Mesenchymal stem cell (in vitro differentiated cells and primary cell): ENCODE data around the gene KRT24.

Experiments used
- DNase-seq: peaks from one replicate; pipeline ENCODE4 v3.0.0-alpha.2; 2013
- H2AFZ ChIP-seq: one replicate; pipeline ENCODE4 v1.6.1; 2013; ENCODE audit warnings: low read depth, mild to moderate bottlenecking, control low read depth, inconsistent platforms, low read length, moderate library complexity
- H2AK5ac ChIP-seq: 2 replicates; pipeline ENCODE4 v1.6.1; 2013; ENCODE audit warnings: low read length, moderate library complexity, mild to moderate bottlenecking, inconsistent platforms; ENCODE audit not compliant: severe bottlenecking
- H2BK120ac ChIP-seq: one replicate; pipeline ENCODE4 v1.6.1; 2013; ENCODE audit warnings: low read depth, mild to moderate bottlenecking, inconsistent platforms, low read length, moderate library complexity
- H2BK12ac ChIP-seq, 2 experiments: one replicate each; pipeline ENCODE4 v1.6.1; 2013; ENCODE audit warnings: inconsistent platforms in 2 of 2, low read length in 2 of 2, mild to moderate bottlenecking in 2 of 2, moderate library complexity in 2 of 2, control low read depth in 1 of 2
- H2BK15ac ChIP-seq: one replicate; pipeline ENCODE4 v1.6.1; 2013; ENCODE audit warnings: mild to moderate bottlenecking, low read depth, inconsistent platforms; ENCODE audit not compliant: poor library complexity, severe bottlenecking
- H2BK5ac ChIP-seq: 2 replicates; pipeline ENCODE4 v1.6.1; 2013; ENCODE audit warnings: low read depth, mild to moderate bottlenecking, low read length, control low read depth, inconsistent platforms; ENCODE audit not compliant: poor library complexity, severe bottlenecking
- H3K14ac ChIP-seq, 2 experiments: one replicate each; pipeline ENCODE4 v1.6.1; 2013; ENCODE audit warnings: inconsistent platforms in 2 of 2, low read length in 2 of 2, control low read depth in 1 of 2, mild to moderate bottlenecking in 1 of 2, moderate library complexity in 1 of 2
- H3K18ac ChIP-seq, 2 experiments: one replicate each; pipeline ENCODE4 v1.6.1; 2013; ENCODE audit warnings: inconsistent platforms in 2 of 2, low read length in 2 of 2, control low read depth in 1 of 2, low read depth in 1 of 2, mild to moderate bottlenecking in 1 of 2
- H3K23ac ChIP-seq, 2 experiments: one replicate each; pipeline ENCODE4 v1.6.1; 2013; ENCODE audit warnings: inconsistent platforms in 2 of 2, low read length in 2 of 2, mild to moderate bottlenecking in 2 of 2, moderate library complexity in 2 of 2, control low read depth in 1 of 2
- H3K27ac ChIP-seq: 2 replicates; pipeline ENCODE4 v1.5.1; 2013; ENCODE audit warnings: mild to moderate bottlenecking, moderate library complexity, low read length, control low read depth, inconsistent platforms; ENCODE audit not compliant: poor library complexity, severe bottlenecking
- H3K27me3 ChIP-seq, 2 experiments: 2 replicates each; pipeline versions ENCODE4 v1.6.1 to v1.7.0; 2013; ENCODE audit warnings: low read length in 2 of 2, mild to moderate bottlenecking in 2 of 2, moderate library complexity in 2 of 2, control low read depth in 1 of 2, inconsistent platforms in 1 of 2; ENCODE audit not compliant: control insufficient read depth in 1 of 2, insufficient read depth in 1 of 2
- H3K36me3 ChIP-seq, 2 experiments: 2 replicates each; pipeline versions ENCODE4 v1.6.1 to v1.7.0; 2013; ENCODE audit warnings: low read length in 2 of 2, control low read depth in 1 of 2, inconsistent platforms in 1 of 2, low read depth in 1 of 2, mild to moderate bottlenecking in 1 of 2; ENCODE audit not compliant: insufficient read depth in 2 of 2, control insufficient read depth in 1 of 2
- H3K4ac ChIP-seq, 2 experiments: one replicate each; pipeline ENCODE4 v1.6.1; 2013; ENCODE audit warnings: inconsistent platforms in 2 of 2, low read length in 2 of 2, mild to moderate bottlenecking in 2 of 2, moderate library complexity in 2 of 2, control low read depth in 1 of 2, low read depth in 1 of 2
- H3K4me1 ChIP-seq: 2 replicates; pipeline ENCODE4 v1.6.1; 2013; ENCODE audit warnings: low read depth, low read length, control low read depth; ENCODE audit not compliant: control insufficient read depth, insufficient read depth
- H3K4me2 ChIP-seq: 2 replicates; pipeline ENCODE4 v1.6.1; 2013; ENCODE audit warnings: low read length, mild to moderate bottlenecking, inconsistent platforms; ENCODE audit not compliant: poor library complexity, severe bottlenecking
- H3K4me3 ChIP-seq, 2 experiments: 2 replicates each; pipeline versions ENCODE4 v1.5.1 to v1.7.0; 2013; ENCODE audit warnings: low read length in 2 of 2, mild to moderate bottlenecking in 2 of 2, control low read depth in 1 of 2, low read depth in 1 of 2; ENCODE audit not compliant: insufficient read depth in 1 of 2
- H3K79me1 ChIP-seq: replicated peaks from 2 replicates; pipeline ENCODE4 v1.6.1; 2013; ENCODE audit warnings: mild to moderate bottlenecking, control low read depth, low read length, inconsistent platforms; ENCODE audit not compliant: poor library complexity, severe bottlenecking
- H3K9ac ChIP-seq: 2 replicates; pipeline ENCODE4 v1.7.0; 2013; ENCODE audit warnings: mild to moderate bottlenecking, low read length, moderate library complexity
- H3K9me3 ChIP-seq: 2 replicates; pipeline ENCODE4 v1.7.0; 2013; ENCODE audit warnings: mild to moderate bottlenecking, low read length; ENCODE audit not compliant: control insufficient read depth
- H4K8ac ChIP-seq: one replicate; pipeline ENCODE4 v1.6.1; 2013; ENCODE audit warnings: inconsistent platforms, mild to moderate bottlenecking, low read length, moderate library complexity
- H4K91ac ChIP-seq: one replicate; pipeline ENCODE4 v1.6.1; 2013; ENCODE audit warnings: mild to moderate bottlenecking, low read length, inconsistent platforms
- WGBS: methylation state at CpG from one replicate; pipeline ENCODE4 v1.1.7; 2013; ENCODE audit warnings: mixed read lengths; 5-methylcytosine and 5-hydroxymethylcytosine counted together

KRT24 gene

GRCh38 chr17:40694584-40694983, 9.0 kb downstream of the KRT24 start:
- no peak overlapping the region for H3K4ac ChIP-seq
- H3K18ac ChIP-seq, result no peak overlapping the region
- H2BK15ac ChIP-seq, result no peak overlapping the region
- no peak overlapping the region for H2BK120ac ChIP-seq
- H3K4me1 ChIP-seq, result peaks cover 10% of the 10 kb centered on the region
- no peak overlapping the region for H4K8ac ChIP-seq
- H3K9ac ChIP-seq, result no peak overlapping the region
- no peak overlapping the region for H3K4me3 ChIP-seq
- no peak overlapping the region for H2AK5ac ChIP-seq
- no peak overlapping the region for H3K14ac ChIP-seq
- no peaks in the 10 kb centered on the region for H3K36me3 ChIP-seq
- no peaks in the 10 kb centered on the region for H3K79me1 ChIP-seq
- H2BK5ac ChIP-seq, result no peak overlapping the region
- no peaks in the 10 kb centered on the region for H3K9me3 ChIP-seq
- H3K27me3 ChIP-seq, result peaks cover 0 to 3% of the 10 kb centered on the region in 2 experiments
- WGBS, result 89% methylated on average over 9 of the region's 9 CpGs
- no peak overlapping the region for H3K23ac ChIP-seq
- H3K27ac ChIP-seq, result no peak overlapping the region
- H3K4me2 ChIP-seq, result no peak overlapping the region
- H2BK12ac ChIP-seq, result no peak overlapping the region
- DNase-seq, result no peak
- no peak overlapping the region for H4K91ac ChIP-seq
- H2AFZ ChIP-seq, result no peak overlapping the region

- Histone ChIP-seq H2BK15ac (no peak overlapping the region), H3K14ac (no peak overlapping the region), H3K18ac (no peak overlapping the region), H3K23ac (no peak overlapping the region), H3K4me2 (no peak overlapping the region), H2BK120ac (no peak overlapping the region), H2BK5ac (no peak overlapping the region), H3K36me3 (no peaks in the 10 kb centered on the region), H3K27me3 (no peaks in the 10 kb centered on the region), H3K9ac (no peak overlapping the region), H3K4me3 (no peak overlapping the region), H2AK5ac (no peak overlapping the region), H2BK12ac (no peak overlapping the region), H3K4ac (no peak overlapping the region), H3K79me1 (no peaks in the 10 kb centered on the region), H3K4me1 (no peaks in the 10 kb centered on the region), H4K91ac (no peak overlapping the region), H3K27ac (no peak overlapping the region), H3K9me3 (no peaks in the 10 kb centered on the region), H2AFZ (no peak overlapping the region), H4K8ac (no peak overlapping the region)
- no peak for DNase-seq
- 64% methylated on average over 1 of the region's 5 CpGs for WGBS
These were observed 16.4 kb downstream of the KRT24 start for GRCh38 chr17:40687106-40687505.

GRCh38 chr17:40686192-40686591, 17.4 kb downstream of the KRT24 start:
- DNase-seq, result no peak
- no peak overlapping the region for H3K4ac ChIP-seq
- no peak overlapping the region for H3K23ac ChIP-seq
- WGBS, result 79% methylated on average over 4 of the region's 4 CpGs
- no peak overlapping the region for H2BK5ac ChIP-seq
- H3K27ac ChIP-seq, result no peak overlapping the region
- H3K9me3 ChIP-seq, result no peaks in the 10 kb centered on the region
- H2BK15ac ChIP-seq, result no peak overlapping the region
- H3K36me3 ChIP-seq, result no peaks in the 10 kb centered on the region
- H2BK120ac ChIP-seq, result no peak overlapping the region
- no peaks in the 10 kb centered on the region for H3K79me1 ChIP-seq
- no peaks in the 10 kb centered on the region for H3K27me3 ChIP-seq
- no peak overlapping the region for H3K9ac ChIP-seq
- no peak overlapping the region for H2BK12ac ChIP-seq
- no peak overlapping the region for H4K8ac ChIP-seq
- no peak overlapping the region for H3K14ac ChIP-seq
- H2AK5ac ChIP-seq, result no peak overlapping the region
- H3K4me2 ChIP-seq, result no peak overlapping the region
- no peaks in the 10 kb centered on the region for H3K4me1 ChIP-seq
- no peak overlapping the region for H2AFZ ChIP-seq
- no peak overlapping the region for H3K4me3 ChIP-seq
- H3K18ac ChIP-seq, result no peak overlapping the region
- no peak overlapping the region for H4K91ac ChIP-seq

- Histone ChIP-seq H2BK5ac (no peak overlapping the region), H3K4ac (no peak overlapping the region), H3K4me2 (no peak overlapping the region), H2BK15ac (no peak overlapping the region), H3K79me1 (no peaks in the 10 kb centered on the region), H4K8ac (no peak overlapping the region), H3K9ac (no peak overlapping the region), H2AFZ (no peak overlapping the region), H3K9me3 (no peaks in the 10 kb centered on the region), H3K18ac (no peak overlapping the region), H3K27me3 (peaks cover 0 to 15% of the 10 kb centered on the region in 2 experiments), H3K36me3 (no peaks in the 10 kb centered on the region), H3K27ac (no peak overlapping the region), H2BK12ac (no peak overlapping the region), H3K23ac (no peak overlapping the region), H4K91ac (no peak overlapping the region), H3K14ac (no peak overlapping the region), H3K4me1 (no peaks in the 10 kb centered on the region), H2BK120ac (no peak overlapping the region), H2AK5ac (no peak overlapping the region), H3K4me3 (no peak overlapping the region)
- no peak for DNase-seq
These were observed 22.6 kb downstream of the KRT24 start for GRCh38 chr17:40680998-40681397.
